Measurements from ENCODE around the gene DEXI.

Gene DEXI

DNA sequence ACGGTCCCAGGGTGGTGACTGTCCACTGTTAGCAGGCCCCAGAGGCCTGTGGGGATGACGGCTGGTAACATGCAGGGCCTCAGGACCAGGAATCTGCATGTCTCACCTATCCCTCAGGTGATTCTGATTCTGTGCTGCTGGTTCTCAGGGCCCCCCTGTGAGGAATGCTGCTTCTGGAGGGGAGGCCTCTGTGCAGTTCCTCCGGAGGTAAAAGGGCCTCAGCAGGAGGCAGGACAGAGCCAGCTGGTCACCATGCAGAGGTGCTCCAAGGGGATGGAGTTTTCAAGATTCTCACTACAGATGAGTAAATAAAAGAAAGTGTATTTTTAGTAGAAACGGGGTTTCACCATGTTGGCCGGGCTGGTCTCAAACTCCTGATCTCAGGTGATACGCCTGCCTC lies 35.9 kb upstream of the DEXI start:
- TF ChIP-seq GATA2 (IDR thresholded peaks at IDR 0.05; ENCODE audit: low read depth, low read length) (no peak), GATA3 (IDR thresholded peaks at IDR 0.05; ENCODE audit: low read depth, low read length) (no peak)

DNA sequence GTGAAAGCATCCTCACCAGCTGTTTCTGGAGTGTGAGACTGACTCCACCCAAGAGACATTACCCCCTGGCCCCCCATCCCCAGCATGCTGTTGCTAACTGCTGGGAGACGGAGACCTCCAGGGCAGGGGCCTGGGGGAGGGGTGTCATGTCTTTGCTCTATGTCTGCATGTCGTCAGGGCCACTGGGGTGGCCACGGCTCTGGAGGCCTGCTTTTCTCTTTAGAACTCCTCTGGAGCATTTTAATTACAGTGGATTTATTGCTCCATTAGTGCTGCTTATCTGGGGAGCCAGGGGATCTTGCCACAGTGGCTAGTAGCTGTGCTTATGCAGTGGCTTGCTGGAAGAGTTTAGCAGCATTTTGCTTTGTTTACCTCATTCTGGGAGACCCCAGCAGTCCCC lies 34.4 kb upstream of the DEXI start:
- no peak for TF ChIP-seq GATA3 (IDR thresholded peaks at IDR 0.05; ENCODE audit: low read depth, low read length)
- TF ChIP-seq GATA2 (IDR thresholded peaks at IDR 0.05; ENCODE audit: low read depth, low read length) = peak; percentile 84

DNA sequence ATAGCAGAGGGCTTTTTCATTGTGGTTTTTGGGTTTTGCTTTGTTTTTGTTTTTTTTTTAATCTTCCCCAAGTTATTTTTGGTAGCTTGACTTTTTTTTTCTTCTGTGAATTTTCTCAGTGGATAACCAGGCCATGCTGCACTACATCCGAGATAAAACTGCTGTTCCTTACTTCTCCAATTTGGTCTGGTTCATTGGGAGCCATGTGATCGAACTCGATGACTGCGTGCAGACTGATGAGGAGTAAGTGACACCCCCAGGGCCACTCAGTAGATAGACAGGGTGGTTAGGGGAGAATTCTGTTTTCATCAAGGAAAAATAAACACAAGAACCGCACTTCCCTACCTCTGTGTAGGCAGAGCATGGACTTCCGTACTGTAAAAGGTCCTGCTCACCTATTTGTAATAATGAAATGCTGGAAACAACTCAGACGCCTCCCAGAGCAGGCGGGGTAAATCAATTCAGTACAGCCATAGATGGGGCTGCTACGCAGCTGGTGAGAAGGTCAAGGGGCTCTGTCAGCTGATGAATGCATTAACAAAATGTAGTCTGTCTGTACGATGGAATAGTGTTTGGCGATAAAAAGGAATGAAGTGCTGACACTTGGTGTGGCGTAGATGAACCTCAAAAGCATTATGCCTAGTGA lies 30.7 kb upstream of the DEXI start:
- TF ChIP-seq GATA2 (IDR thresholded peaks at IDR 0.05; ENCODE audit: low read depth, low read length) (no peak), GATA3 (IDR thresholded peaks at IDR 0.05; ENCODE audit: low read depth, low read length) (no peak)

DNA sequence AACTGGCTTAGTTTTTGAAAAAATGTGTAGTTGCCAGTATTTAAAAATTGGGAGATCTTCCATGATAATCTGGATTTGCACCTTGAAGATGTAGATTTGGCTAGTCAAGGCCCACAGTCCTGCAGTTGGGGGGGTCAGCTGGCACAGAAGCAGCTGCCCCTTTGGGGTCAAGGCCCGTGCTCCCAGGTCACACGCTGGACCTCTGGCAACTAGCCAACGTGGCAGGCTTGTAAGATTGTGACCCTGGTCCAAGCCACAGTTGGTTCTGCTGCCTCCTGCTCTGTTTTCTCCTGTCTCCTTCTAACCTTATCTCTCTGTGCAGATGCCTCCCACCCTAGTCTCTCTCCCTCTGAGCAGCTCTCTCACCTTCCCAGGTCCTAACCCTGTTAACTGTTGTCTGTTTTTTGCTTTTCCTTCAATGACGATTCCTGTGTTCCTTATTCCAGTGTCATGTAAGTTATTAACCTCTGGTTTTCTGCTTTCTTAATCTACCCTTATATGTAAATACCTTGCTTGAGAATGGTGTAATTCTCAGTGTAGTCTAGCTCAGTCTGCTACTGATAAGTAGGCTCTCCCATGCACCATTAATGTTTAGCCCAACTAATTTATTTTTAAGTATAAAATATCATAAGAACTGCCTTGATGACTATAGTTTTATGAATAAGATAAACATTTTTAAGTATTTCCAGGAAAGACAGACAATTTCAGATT lies 30.0 kb upstream of the DEXI start:
- TF ChIP-seq GATA2 (IDR thresholded peaks at IDR 0.05; ENCODE audit: low read depth, low read length) (no peak), GATA3 (IDR thresholded peaks at IDR 0.05; ENCODE audit: low read depth, low read length) (no peak)

DNA sequence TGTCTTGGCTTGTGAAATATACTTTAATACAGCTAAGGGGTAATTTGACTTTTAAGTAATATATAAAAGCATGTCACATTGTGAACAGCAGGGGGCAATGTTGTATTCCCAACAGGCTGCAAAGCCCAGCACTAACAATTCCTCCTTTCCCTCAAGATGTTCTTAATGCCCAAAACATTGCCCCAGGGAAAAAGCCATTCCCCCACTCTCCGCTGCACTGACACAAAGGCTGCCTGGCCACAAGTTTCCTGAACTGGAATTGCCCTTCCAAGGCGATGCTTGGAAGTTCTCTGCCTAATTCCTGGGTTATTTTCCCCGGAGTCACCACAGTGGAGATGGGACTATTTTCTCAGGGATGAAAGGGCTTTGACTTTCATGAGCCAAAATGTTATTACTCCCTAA lies 29.3 kb upstream of the DEXI start:
- TF ChIP-seq GATA2 (IDR thresholded peaks at IDR 0.05; ENCODE audit: low read depth, low read length) (no peak), GATA3 (IDR thresholded peaks at IDR 0.05; ENCODE audit: low read depth, low read length) (no peak)

DNA sequence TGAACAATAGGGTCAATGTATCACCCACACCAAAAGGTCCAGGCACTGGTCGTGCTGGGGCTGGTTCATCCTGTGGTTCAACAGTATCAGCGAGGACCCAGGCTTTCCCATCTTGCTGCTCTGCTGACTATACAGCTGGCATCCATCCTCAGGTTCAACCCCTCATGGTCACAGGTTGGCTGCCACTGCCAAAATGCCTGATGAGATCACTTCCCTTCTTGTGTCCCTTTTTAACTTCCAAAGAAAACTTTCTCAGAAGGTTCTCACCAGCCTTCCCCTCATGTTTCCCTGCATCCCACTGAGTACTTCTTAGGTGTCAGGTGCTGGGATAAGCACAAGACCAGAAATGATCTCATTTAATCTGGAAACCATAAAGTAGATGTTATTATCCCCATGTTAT lies 27.8 kb upstream of the DEXI start:
- TF ChIP-seq GATA3 (IDR thresholded peaks at IDR 0.05; ENCODE audit: low read depth, low read length) (no peak), GATA2 (IDR thresholded peaks at IDR 0.05; ENCODE audit: low read depth, low read length) (no peak)

DNA sequence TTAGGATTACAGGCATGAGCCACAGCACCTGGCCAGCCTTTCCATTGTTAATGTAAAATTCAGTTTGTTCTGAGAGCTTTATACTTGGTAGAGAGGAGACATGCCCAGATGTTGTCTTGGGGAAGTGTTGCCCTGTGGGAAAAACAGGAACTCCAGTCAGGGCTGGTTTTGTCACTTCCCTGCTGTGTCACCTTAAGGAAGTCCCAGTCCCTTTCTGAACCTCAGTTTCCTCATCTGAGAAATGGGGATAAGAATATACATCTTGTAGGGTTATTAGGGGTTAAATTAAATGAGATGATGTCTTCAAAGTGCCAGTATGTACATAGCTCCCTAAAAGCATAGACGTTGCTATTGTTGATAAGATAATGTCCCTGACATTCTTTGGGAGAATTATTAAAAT lies 27.3 kb upstream of the DEXI start:
- TF ChIP-seq GATA3 (IDR thresholded peaks at IDR 0.05; ENCODE audit: low read depth, low read length) = no peak
- TF ChIP-seq GATA2 (IDR thresholded peaks at IDR 0.05; ENCODE audit: low read depth, low read length) = no peak

DNA sequence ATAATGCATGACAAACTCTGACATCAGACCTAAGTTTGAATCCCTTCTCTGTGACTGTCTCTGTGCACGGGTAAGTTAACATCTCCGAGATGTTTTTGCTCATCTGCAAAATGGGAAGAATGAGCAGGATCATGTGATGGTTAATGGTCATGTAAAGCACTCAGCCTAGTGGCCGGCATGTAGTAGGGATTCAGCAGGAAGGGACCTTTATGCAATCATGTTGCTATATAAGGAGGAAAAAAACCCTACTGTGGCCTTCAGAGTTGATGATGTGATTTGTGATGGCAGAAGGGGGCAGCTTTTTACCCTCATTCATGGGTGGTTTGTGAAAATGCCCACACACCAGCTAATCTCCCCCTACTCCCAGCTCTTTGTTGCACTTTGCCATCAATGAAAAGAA lies 26.2 kb upstream of the DEXI start:
- TF ChIP-seq GATA2 (IDR thresholded peaks at IDR 0.05; ENCODE audit: low read depth, low read length) (no peak), GATA3 (IDR thresholded peaks at IDR 0.05; ENCODE audit: low read depth, low read length) (no peak)

DNA sequence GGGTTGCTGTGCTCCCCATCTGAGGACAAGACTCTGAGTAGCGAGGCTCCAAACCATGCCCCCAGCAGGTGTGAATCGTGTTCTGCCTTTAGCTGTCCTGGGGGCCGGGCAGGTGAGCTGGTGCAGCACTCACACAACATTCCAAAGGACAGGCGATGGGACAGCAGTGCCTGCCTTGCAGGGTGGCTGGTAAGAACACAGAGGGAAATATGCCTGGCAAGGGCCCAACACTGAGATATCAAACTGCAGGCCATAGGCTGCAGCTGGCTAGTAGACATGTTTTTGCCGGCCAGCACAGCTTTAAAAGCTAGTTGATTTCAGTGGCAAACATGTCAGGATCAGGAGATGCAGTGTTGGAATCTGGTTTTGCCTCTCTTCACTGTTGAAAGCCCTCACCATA lies 25.7 kb upstream of the DEXI start:
- no peak for TF ChIP-seq GATA3 (IDR thresholded peaks at IDR 0.05; ENCODE audit: low read depth, low read length)

DNA sequence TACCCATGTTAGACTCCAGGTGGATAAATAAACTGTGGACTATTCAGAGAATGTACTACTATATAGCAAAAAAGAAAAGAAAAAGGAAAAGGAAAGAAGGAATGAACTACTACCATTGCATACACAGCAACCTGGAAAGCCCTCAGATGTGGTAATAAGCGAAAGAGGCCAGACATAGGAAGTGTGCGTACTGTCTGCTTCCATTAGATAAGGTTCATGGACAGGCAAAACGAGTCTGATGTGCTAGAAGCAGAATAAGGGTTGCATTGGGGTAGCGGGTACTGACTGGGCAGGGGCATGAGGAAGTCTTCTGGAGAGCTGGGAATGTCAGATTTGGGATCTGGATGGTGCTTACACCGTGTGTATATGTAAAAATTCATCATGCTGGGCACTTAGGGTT lies 23.9 kb upstream of the DEXI start:
- TF ChIP-seq GATA3 (IDR thresholded peaks at IDR 0.05; ENCODE audit: low read depth, low read length) = no peak
- TF ChIP-seq GATA2 (IDR thresholded peaks at IDR 0.05; ENCODE audit: low read depth, low read length) = no peak

DNA sequence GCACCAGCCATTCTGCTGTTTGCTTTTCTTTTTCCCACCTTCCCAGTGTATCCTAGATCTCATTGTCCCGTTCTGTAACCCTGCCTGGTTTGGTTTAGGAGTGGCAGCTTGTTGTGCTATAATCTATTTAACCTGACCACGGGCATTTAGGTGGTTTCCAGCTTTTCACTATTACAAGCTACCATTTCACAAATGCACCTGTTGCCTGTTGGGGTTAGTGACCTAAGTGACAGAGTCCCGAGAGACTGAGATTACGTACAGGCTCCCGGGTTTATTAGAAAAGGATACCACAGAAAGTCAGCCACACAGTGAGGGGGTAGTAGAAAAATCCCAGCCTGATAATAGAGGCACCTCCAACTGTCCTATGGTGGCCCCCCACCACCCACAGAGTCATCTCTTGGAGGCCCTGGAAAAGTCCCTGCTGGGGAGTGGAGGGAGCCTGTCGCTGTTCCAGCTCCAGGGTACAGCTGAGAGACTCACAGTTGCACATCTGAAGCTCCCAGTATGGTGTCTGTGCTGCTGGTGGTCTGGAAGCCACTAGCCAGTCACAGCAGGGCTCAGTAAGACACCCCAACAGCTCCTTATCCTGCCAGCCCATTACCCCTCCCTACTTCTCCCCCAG lies 23.3 kb upstream of the DEXI start:
- TF ChIP-seq GATA3 (IDR thresholded peaks at IDR 0.05; ENCODE audit: low read depth, low read length) = no peak
- TF ChIP-seq GATA2 (IDR thresholded peaks at IDR 0.05; ENCODE audit: low read depth, low read length) = no peak

DNA sequence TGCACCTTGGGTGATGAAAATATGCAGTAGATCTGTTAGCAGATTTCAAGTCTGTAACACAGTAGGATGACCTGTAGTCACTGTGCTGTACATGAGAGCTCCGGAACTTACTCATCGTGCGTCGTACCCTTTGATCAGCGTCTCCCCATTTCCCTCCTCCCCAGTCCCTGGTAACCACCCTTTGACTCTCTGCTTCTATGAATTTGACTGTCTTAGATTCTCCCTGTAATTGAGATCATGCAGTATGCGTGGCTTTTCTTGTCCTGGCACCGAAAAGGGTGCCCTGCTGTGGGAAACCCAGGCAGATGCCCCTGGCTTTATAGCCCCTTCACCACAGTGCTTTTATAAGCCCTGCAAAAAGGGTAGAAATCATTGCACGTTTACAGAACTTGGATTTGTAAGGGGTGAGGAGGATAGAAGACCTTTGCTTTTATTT lies 22.6 kb upstream of the DEXI start:
- no peak for TF ChIP-seq GATA2 (IDR thresholded peaks at IDR 0.05; ENCODE audit: low read depth, low read length)
- no peak for TF ChIP-seq GATA3 (IDR thresholded peaks at IDR 0.05; ENCODE audit: low read depth, low read length)

DNA sequence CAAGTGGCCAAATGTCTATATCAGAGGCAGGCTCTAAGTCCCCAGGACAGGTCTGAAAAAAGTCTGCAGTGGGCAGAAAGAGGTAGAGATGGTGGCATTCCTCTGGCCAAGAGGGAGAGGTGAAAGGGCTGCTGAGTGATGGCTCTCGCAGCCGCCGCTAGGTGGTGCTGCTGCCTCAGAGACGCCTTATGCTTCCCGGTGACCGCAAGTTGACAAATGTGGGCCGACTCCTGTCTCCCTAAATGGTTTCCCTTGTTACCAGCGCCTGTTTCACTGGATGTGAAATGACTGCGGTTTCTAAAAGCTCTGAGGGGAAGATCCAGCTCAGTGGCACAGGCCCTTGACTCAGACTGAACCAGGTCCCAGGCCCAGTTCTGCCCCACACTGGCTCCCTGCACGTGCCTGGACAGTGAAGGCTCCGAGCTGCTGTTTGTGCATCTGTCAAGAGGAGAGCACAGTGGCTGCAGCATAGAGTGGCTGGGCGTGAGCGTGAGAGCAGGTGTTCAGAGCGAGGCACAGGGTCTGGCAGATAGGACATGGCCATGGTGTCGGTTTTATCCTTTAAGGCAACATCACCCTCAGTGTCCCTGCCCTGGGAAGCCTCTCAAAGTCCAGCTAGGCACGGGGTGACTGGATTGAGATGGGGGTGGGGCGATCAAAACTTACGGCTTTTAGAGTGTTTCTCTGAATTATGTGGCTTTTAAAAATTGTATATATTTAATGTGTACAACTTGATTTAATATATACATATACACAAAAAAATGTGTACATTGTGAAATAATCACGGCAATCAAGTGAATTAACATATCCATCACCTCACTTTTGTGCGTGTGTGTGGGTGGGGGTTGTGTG lies 22.0 kb upstream of the DEXI start:
- TF ChIP-seq GATA3 (IDR thresholded peaks at IDR 0.05; ENCODE audit: low read depth, low read length) (no peak), GATA2 (IDR thresholded peaks at IDR 0.05; ENCODE audit: low read depth, low read length) (no peak)

DNA sequence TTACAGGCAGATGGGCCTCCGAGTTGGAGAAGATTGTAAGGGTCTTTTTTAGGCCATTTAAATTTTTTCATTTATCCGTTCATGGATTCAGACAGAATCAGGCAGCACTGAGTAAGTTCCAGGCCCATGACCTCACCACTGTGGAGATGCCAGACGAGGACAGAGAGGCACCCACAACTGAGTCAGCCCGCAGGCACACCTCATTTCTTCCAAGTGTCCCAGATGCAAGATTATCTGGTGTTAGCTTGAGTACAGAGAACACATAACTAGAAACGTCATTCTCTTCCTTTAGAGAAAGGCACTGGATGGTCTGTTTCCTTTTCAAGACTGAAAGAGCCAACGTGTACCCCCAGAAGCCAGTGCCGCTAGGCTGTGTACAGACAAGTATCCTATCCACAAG lies 19.0 kb upstream of the DEXI start:
- TF ChIP-seq GATA3 (IDR thresholded peaks at IDR 0.05; ENCODE audit: low read depth, low read length) = no peak
- no peak for TF ChIP-seq GATA2 (IDR thresholded peaks at IDR 0.05; ENCODE audit: low read depth, low read length)

All from SH-SY5Y (cell line).